GM12892 (cell line): ENCODE data around the gene DPY19L3.
"Not testable (repeated sequence)": the region's sequence is repeated elsewhere in the genome, so short reads cannot be mapped to it uniquely, and the experiment has no call there.

ENCODE experiments used
- POLR2A ChIP-seq: IDR thresholded peaks from 2 replicates; pipeline ENCODE4 v1.6.1; 2011; ENCODE audit warnings: low read depth, low read length, control low read depth
- POLR2AphosphoS5 ChIP-seq: IDR thresholded peaks from 2 replicates; pipeline ENCODE4 v1.6.1; 2011; ENCODE audit warnings: low read depth, low read length, control low read depth
- TAF1 ChIP-seq: IDR thresholded peaks from 2 replicates; pipeline ENCODE4 v1.6.1; 2011; ENCODE audit warnings: low read depth, mild to moderate bottlenecking, control low read depth, low read length, borderline replicate concordance

GRCh38 chr19:32374362-32374761 is 31.2 kb upstream of the DPY19L3 start:
- TF ChIP-seq POLR2AphosphoS5, POLR2A, TAF1: not testable (repeated sequence)
